ENCODE data around the gene CADM1. TPM values are rescaled to one million over a fixed set of nuclear protein-coding genes. Genes with fewer than 3 reads are reported as not detected.

Gene CADM1
- total and polyA plus RNA-seq, 4 donors, result 31.7 to 243 (median 77.9) TPM

GRCh38 chr11:115425250-115425649 lies 79.0 kb downstream of the CADM1 start:
- H3K27ac ChIP-seq (ENCODE audit: low read depth in 1 of 2, low read length in 1 of 2), result no peak overlapping the region
- WGBS, 2 donors, result 81 to 90% methylated on average over 5 of the region's 5 CpGs
- ATAC-seq (ENCODE audit: insufficient read depth, low FRiP score) (no peak), DNase-seq (no peak)
- TF ChIP-seq, protein P1, sequence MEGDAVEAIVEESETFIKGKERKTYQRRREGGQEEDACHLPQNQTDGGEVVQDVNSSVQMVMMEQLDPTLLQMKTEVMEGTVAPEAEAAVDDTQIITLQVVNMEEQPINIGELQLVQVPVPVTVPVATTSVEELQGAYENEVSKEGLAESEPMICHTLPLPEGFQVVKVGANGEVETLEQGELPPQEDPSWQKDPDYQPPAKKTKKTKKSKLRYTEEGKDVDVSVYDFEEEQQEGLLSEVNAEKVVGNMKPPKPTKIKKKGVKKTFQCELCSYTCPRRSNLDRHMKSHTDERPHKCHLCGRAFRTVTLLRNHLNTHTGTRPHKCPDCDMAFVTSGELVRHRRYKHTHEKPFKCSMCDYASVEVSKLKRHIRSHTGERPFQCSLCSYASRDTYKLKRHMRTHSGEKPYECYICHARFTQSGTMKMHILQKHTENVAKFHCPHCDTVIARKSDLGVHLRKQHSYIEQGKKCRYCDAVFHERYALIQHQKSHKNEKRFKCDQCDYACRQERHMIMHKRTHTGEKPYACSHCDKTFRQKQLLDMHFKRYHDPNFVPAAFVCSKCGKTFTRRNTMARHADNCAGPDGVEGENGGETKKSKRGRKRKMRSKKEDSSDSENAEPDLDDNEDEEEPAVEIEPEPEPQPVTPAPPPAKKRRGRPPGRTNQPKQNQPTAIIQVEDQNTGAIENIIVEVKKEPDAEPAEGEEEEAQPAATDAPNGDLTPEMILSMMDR (IDR thresholded peaks at IDR 0.05; ENCODE audit: control extremely low read depth, extremely low read depth), result no peak
- H3K9ac ChIP-seq (ENCODE audit: insufficient read depth in 1 of 2, low read length in 2 of 2), result no peak overlapping the region
- no peak overlapping the region for H3K4me3 ChIP-seq
- no peaks in the 10 kb centered on the region for H3K36me3 ChIP-seq (ENCODE audit: control insufficient read depth in 4 of 4, insufficient read depth in 4 of 4, low read length in 4 of 4)
- peaks cover 0 to 21% (median 15%) of the 10 kb centered on the region in 5 donors for H3K4me1 ChIP-seq (ENCODE audit: control insufficient read depth in 5 of 5, insufficient read depth in 5 of 5, low read length in 5 of 5)
- H3K9me3 ChIP-seq (ENCODE audit: control insufficient read depth in 4 of 4, insufficient read depth in 3 of 4, low read length in 3 of 4), result no peaks in the 10 kb centered on the region
- H3K27me3 ChIP-seq (ENCODE audit: control insufficient read depth in 3 of 3, insufficient read depth in 3 of 3, low read length in 2 of 3), result no peaks in the 10 kb centered on the region

DNA sequence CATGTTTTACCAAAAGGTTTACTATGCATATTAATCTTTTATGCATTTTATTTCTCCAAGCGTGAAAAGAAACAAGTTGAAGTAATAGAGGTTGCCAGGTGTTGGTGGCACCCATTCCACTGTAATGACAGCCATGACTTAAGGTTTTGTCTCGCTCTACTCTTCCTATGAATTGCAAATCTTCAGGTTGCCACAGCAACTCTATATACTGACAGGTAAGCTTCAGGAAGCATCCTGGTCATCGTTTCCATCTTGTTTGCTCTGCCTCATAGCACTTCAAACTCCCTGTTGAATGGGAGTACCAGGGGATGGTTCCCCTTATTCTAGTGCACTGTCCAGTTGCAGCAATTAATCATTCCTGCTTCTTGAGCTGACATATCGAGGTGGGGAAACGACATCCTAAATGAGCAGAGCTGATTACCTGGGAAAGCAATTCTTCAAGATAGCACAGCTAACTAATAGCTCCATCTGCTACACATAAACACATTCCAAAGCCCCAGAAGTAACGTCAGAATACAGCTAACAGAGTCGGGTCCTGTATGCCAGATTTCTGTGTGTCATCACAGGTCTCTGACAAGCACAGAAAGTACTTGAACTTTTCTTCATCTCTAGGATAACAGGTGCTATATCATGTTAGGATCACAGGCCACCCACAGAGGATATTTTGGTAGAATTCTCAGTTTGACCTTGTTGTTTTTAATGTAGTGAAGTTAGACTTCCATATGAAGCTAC lies 80.3 kb downstream of the CADM1 start:
- Histone ChIP-seq H3K36me3 (ENCODE audit: control insufficient read depth in 4 of 4, insufficient read depth in 4 of 4, low read length in 4 of 4) (no peaks in the 10 kb centered on the region), H3K9ac (ENCODE audit: insufficient read depth in 1 of 2, low read length in 2 of 2) (no peak overlapping the region), H3K27me3 (ENCODE audit: control insufficient read depth in 3 of 3, insufficient read depth in 3 of 3, low read length in 2 of 3) (no peaks in the 10 kb centered on the region), H3K4me1 (ENCODE audit: control insufficient read depth in 5 of 5, insufficient read depth in 5 of 5, low read length in 5 of 5) (peaks cover 0 to 21% (median 15%) of the 10 kb centered on the region in 5 donors), H3K27ac (ENCODE audit: low read depth in 1 of 2, low read length in 1 of 2) (no peak overlapping the region), H3K9me3 (ENCODE audit: control insufficient read depth in 4 of 4, insufficient read depth in 3 of 4, low read length in 3 of 4) (no peaks in the 10 kb centered on the region), H3K4me3 (no peak overlapping the region)
- TF ChIP-seq, protein P1 (IDR thresholded peaks at IDR 0.05; ENCODE audit: control extremely low read depth, extremely low read depth), result no peak
- DNase-seq, result no peak
- WGBS, 2 donors, result 70% methylated on average over 7 of the region's 7 CpGs
- no peak for ATAC-seq (ENCODE audit: insufficient read depth, low FRiP score)

DNA sequence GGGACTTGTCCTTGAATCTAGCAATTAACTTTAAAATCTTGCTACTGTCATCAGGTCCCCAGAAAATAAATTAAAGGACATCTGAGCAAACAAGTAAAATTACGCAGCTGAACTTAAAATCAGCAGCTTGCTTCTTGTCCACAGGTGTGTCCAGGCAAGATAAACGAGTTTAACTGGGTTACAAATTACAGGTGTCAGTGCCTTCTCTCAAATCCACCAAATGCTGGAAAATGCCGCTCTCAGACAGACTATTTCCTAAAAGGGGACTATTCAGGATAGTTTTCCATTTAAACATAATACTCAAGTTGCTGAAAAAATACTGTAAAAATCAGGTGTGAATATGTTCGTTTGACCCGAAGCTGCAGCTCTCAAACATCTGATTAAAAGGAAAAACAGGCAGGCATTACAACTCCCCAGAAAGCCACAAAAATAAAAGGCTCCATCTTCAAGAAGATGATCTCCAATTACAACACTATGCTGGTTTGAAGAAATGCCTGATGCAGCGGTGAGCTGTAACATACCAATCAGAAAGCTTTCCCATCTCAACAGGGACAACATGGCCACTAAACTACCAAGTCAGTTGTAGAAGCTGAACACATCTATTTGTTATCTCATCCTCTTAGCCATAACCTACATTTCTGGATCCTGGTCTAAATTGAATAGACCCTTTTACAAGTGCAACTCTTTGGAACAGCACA lies 82.1 kb downstream of the CADM1 start:
- Histone ChIP-seq H3K27ac (ENCODE audit: low read depth in 1 of 2, low read length in 1 of 2) (no peak overlapping the region), H3K9ac (ENCODE audit: insufficient read depth in 1 of 2, low read length in 2 of 2) (no peak overlapping the region), H3K9me3 (ENCODE audit: control insufficient read depth in 4 of 4, insufficient read depth in 3 of 4, low read length in 3 of 4) (no peaks in the 10 kb centered on the region), H3K4me1 (ENCODE audit: control insufficient read depth in 5 of 5, insufficient read depth in 5 of 5, low read length in 5 of 5) (peaks cover 0 to 29% (median 14%) of the 10 kb centered on the region in 5 donors), H3K4me3 (no peak overlapping the region), H3K36me3 (ENCODE audit: control insufficient read depth in 4 of 4, insufficient read depth in 4 of 4, low read length in 4 of 4) (no peaks in the 10 kb centered on the region), H3K27me3 (ENCODE audit: control insufficient read depth in 3 of 3, insufficient read depth in 3 of 3, low read length in 2 of 3) (no peaks in the 10 kb centered on the region)
- TF ChIP-seq, protein P1 (IDR thresholded peaks at IDR 0.05; ENCODE audit: control extremely low read depth, extremely low read depth), result no peak
- 77 to 83% methylated on average over 6 of the region's 6 CpGs for WGBS, 2 donors
- DNase-seq (no peak), ATAC-seq (ENCODE audit: insufficient read depth, low FRiP score) (no peak)
